Brain microvascular endothelial cell (primary cell): ENCODE measurements around the gene PCDHGB4.
"Not testable (repeated sequence)": the region's sequence is repeated elsewhere in the genome, so short reads cannot be mapped to it uniquely, and the experiment has no call there.

Experiments
- DNase-seq: peaks from one replicate; pipeline ENCODE4 v3.0.0-alpha.2; 2020
- H3K27ac ChIP-seq: fragments of 250-450 bp; sonication (Bioruptor Pico); 2 replicates; pipeline ENCODE4 v1.5.1; 2020; ENCODE audit warnings: mild to moderate bottlenecking, moderate library complexity
- H3K27me3 ChIP-seq: fragments of 250-450 bp; sonication (Bioruptor Pico); replicated peaks from 2 replicates; pipeline ENCODE4 v1.5.1; 2020; ENCODE audit warnings: mild to moderate bottlenecking
- H3K36me3 ChIP-seq: fragments of 250-450 bp; sonication (Bioruptor Pico); replicated peaks from 2 replicates; pipeline ENCODE4 v1.5.1; 2020; ENCODE audit warnings: mild to moderate bottlenecking
- H3K4me3 ChIP-seq: 2 replicates; pipeline ENCODE4 v1.5.1; 2011; ENCODE audit warnings: low read depth, mild to moderate bottlenecking, control low read depth, low read length, moderate library complexity
- CTCF ChIP-seq: IDR thresholded peaks from 2 replicates; pipeline ENCODE4 v1.5.1; 2011; ENCODE audit warnings: low read depth, mild to moderate bottlenecking, moderate library complexity, low read length, control low read depth, inconsistent platforms; ENCODE audit errors: missing control alignments
- in situ Hi-C: cut with HindIII; loops from 2 replicates; pipeline ENCODE4 v1.10.0; 2017; ENCODE audit warnings: low sequenced_read_pairs, low pct_ligation_motif_present

The PCDHGB4 gene

GRCh38 chr5:141402553-141403243 is 15.2 kb downstream of the PCDHGB4 start, which contains the start of gene PCDHGA9:
TSS of gene PCDHGA9 (plus strand) at chr5:141402778. CDS start at chr5:141402953, 175 bp downstream.
- H3K27ac ChIP-seq = no peak within 1 kb of the TSS
- no peaks in the 10 kb centered on the region for H3K36me3 ChIP-seq
- H3K4me3 ChIP-seq = peak within 1 kb of the TSS; percentile 22
- peak; percentile 24 for DNase-seq
- H3K27me3 ChIP-seq = no peaks in the 10 kb centered on the region
- TF ChIP-seq CTCF = peak; percentile 62
- in situ Hi-C loops = loop anchor here (25.0 kb wide), 1 partner anchor 110 kb away; no protein-coding TSS in a partner anchor

- in situ Hi-C loops = loop anchor here (25.0 kb wide), 1 partner anchor 109 kb away; no protein-coding TSS in a partner anchor
- Histone ChIP-seq H3K36me3 (no peaks in the 10 kb centered on the region), H3K27me3 (no peaks in the 10 kb centered on the region), H3K4me3 (no peak overlapping the region), H3K27ac (no peak overlapping the region)
- no peak for TF ChIP-seq CTCF
- DNase-seq = no peak
These were observed 15.9 kb downstream of the PCDHGB4 start for GRCh38 chr5:141403387-141403786.

- TF ChIP-seq CTCF = peak; percentile 74
- in situ Hi-C loops = loop anchor here (25.0 kb wide), 1 partner anchor 104 kb away; no protein-coding TSS in a partner anchor
- not testable (repeated sequence) for H3K27me3 ChIP-seq, H3K36me3 ChIP-seq, H3K27ac ChIP-seq, DNase-seq
- H3K4me3 ChIP-seq = peak within 1 kb of the TSS; percentile 37
These were observed 20.4 kb downstream of the PCDHGB4 start, which contains the start of gene PCDHGB6 for GRCh38 chr5:141407790-141408505. TSS of gene PCDHGB6 (plus strand) at chr5:141408021. CDS start at chr5:141408203, 182 bp downstream.

GRCh38 chr5:141409598-141410306 is 22.3 kb downstream of the PCDHGB4 start:
- in situ Hi-C loops = loop anchor here (25.0 kb wide), 1 partner anchor 103 kb away; no protein-coding TSS in a partner anchor
- no peak for DNase-seq
- H3K27me3 ChIP-seq = no peaks in the 10 kb centered on the region
- H3K36me3 ChIP-seq = no peaks in the 10 kb centered on the region
- TF ChIP-seq CTCF = no peak
- no peak overlapping the region for H3K27ac ChIP-seq
- H3K4me3 ChIP-seq = no peak overlapping the region

GRCh38 chr5:141411575-141411974 is 24.1 kb downstream of the PCDHGB4 start:
- no peaks in the 10 kb centered on the region for H3K36me3 ChIP-seq
- no peak overlapping the region for H3K4me3 ChIP-seq
- no peaks in the 10 kb centered on the region for H3K27me3 ChIP-seq
- TF ChIP-seq CTCF = no peak
- no peak overlapping the region for H3K27ac ChIP-seq
- no peak for DNase-seq
- in situ Hi-C loops = loop anchor here (25.0 kb wide), 1 partner anchor 101 kb away; no protein-coding TSS in a partner anchor
